HG03064 (cell line): Measurements from ENCODE around the gene LMX1A.

ENCODE experiments used
- ATAC-seq: cut with Tn5 transposase; IDR thresholded peaks from one replicate; pipeline ENCODE4 v1.9.1; 2021; ENCODE audit warnings: low read depth; ENCODE audit not compliant: unreplicated experiment

Gene LMX1A

DNA sequence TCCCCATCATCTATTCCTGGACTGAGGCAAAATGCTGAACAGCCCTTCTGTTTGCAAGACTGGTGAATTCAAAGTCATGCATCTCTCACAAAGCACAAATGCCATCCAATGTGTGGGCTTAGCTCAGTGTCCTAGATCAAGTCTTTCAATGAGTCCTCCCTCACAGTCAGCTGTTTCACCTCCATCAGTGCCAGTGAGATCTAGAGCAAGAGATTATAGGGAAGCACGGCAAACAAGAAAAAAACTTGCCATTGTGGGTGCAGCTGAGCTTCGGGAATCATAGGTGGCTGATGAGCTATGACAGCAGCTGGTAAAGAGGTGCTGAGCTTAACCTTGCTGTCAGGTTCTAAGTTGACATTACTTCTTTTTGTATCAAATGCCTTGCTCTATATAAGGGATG is 130.2 kb downstream of the LMX1A start:
- ATAC-seq = no peak

DNA sequence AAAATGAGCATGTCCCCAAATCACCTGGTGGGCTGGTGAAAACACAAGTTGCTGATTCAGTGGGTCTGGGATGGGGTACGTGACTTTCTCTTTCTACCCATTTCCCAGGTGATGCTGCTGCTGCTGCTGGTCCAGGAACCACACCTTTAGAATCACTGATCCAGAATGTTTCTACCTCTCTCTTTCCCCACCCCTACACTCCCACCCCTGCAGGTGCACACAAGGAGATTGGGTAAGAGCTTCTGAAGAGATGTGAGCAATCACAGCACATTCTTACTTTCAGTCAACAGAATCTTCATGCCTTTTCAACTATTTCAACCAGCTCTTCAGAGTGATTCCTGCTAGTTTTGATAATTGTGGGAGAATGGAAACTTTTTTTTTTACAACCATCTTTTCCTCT is 130.9 kb downstream of the LMX1A start:
- no peak for ATAC-seq

DNA sequence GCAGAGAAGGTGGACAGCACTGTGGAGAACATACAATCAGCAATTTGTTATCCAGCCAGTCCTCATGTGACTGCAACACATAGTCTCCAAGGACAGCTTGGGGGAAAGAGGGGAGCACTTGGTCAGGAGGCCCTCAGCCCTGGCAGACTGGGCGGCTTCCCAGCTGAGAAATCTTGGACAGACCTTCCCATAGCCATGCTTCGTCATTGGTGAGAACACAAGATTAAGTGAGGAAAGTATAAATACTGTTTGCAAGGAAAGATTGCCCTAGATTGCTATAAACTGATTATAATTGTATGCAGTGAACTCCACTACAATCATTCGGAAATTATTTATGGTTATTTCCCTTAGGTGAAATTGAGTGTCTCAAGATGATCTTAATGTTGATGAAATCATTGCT is 131.5 kb downstream of the LMX1A start:
- ATAC-seq = no peak

DNA sequence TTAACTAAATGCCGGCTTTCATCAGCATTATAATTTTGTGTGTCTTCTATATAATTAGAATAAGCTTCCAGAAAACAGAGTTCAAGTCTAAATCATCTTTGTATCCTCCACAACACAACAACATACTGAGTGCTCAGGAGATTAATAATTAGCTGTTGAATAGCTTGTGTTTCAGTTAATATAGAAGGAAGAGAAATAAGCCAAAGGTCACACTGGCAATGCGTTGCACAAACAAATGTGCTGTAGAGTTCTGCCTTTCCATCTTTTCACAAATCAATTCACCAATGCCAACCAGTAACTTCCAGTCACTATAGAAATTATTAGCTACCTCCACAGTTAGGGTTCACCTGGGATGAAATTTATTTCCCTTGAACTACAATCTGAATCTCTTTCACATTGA is 132.0 kb downstream of the LMX1A start:
- no peak for ATAC-seq

DNA sequence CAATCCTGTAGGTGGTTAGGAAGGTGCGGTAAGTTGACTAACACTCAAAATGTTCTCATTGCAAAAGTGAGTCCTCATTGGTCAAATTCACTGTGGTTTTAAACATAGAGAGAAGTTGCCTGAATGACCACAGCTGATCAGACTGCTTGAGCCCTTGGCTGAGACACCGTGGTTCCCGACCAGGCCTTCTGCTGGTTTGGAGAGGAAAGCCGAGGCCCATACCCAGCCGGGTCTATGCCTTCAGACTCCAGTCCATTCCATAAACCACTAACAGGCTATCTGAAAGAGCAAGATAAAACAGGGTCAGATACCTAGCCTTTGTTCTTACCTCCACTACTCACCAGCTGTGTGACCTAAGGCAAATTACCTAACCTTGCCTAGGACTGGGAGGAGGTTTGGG is 133.9 kb downstream of the LMX1A start:
- ATAC-seq = no peak

DNA sequence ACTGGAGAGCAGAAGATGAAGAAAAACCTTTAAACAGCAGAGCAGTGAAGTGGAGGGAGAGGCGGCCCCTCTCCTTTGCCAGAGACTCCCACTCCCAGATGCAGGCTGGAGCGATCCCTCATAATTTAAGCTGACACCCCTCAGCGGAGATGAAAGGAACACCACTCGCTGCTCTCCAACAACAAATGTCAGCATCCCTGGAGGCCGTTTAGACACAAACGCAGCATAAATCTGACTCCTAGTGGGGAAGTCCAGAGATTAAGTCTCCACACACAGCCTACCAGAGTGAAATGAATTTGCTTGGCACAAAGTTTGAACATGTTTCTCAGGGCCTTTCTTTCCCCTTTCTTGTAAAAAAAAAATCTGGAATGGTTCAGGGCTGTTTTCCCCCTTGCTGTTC is 137.8 kb downstream of the LMX1A start:
- no peak for ATAC-seq

DNA sequence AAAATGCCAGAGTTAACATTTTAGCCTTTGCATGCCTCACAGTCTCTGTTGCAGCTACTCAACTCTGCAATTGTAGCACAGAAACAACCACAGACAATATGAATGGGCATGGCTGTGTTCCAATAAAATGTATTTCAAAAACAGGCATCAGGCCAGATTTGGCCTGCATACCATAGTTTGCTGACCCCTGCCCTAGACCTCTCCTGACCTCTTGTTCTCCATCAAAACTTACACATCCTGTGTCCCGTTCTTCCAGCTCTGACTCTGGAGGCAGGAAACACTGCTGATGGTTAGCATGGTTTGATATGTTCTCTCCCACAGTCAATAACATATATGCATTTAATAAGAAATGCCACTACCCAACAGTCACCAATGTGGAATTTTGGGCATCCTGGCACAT is 138.6 kb downstream of the LMX1A start:
- ATAC-seq = no peak

DNA sequence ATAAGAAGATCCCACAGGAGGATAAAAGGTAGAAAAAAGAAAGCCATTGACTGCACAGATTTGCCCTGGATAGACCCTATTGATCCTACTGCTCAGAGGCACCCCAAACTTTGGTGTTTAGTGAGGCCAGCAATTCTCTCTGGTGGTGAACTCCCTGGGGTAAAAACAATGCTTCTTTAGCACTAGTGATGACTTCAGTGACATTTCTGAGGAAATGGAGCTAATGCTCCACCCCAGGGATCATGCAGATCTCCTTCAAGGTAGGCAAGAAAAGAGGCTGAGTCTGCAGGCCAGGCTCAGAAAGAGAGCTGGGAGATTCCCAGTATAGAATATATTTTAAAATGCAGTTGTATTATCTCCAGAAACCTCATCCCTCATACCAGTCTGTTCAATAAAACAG is 140.3 kb downstream of the LMX1A start:
- no peak for ATAC-seq

DNA sequence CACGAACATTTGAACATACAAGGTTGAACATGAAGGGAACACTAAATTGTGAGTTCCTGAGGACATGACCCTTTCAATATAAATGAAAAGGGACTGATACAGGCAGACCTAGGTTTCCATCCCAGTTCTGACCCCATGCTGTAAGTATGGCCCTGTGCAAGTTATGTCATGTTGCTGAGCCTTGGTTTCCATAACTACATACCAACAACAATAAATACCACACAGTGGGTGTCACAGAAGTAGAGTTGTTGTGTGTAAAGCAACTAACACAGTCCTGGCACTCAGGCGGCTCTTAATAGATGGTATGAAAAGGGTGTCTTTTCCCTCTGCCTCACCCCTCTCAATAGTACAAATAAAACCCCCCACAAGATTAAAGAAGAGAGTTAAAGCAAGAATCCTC is 140.8 kb downstream of the LMX1A start:
- no peak for ATAC-seq

DNA sequence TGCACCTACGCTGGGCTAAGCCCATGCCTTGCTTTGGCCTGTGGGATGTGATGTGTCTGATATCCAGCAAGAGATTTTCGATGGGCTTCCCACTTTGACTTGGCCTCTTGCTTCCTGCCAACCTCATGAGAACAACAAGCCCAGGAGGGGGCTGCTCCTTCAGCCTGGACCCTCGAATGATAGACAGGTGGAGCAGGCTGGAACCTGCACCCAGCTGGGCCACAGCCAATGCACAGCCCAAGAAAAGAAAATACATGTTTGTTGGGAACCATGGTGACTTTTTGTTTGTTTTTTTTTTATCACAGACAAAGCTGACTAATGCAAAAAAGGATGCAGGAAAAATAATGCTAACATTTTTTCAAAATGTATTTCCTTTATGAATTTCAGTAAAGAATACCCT is 144.3 kb downstream of the LMX1A start:
- no peak for ATAC-seq

DNA sequence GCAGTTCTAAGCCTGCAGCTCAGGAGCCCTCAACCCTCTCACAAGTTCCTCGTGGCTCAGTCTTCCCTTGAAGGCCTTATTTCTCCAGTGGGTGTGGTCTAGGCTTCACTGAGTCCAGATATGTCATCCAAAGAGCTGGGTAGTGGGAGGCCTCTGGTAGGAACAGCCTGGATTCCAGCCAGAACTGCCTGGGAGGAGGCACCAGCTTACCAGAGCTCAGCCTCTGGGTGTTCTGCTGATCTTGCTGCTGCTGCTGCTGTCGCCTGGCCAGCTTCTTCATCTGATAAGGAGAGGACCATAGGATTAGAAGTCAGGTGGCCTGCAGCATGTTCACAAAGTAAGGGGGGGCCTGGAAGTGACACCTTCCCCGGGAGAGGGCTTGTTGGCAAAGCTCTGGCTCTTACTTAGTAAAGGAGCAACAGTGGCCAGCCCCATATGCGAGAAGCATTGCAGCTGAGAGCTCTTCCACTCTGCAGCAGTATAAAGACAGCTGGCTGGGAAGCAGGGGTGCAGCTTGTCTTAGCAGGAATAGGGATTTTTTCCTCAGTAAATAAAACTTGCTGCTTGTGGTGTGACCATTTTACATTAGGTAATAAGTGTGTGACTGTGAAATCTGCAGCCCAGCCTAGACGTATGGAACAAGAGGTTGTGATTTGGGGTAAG is 148.5 kb downstream of the LMX1A start:
- no peak for ATAC-seq

DNA sequence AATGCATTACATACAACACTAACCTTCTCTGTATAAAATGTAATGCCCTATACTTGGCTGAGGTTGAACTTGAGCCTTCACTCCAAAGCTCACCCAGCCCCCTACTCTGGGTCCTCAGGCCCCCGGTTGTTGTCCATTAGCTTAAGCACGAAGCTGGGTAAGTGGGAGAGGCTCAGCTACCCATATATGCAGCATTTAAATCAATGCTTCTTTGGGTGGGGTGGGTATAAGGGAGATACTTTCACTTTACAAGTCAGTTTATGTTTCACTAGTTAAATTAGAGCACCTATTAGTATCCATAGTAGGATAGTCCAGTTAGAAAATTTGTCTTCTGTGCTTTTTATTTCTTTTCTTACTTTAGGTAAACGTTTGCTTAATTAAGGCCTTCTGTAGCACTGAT is 151.4 kb downstream of the LMX1A start:
- ATAC-seq = no peak

DNA sequence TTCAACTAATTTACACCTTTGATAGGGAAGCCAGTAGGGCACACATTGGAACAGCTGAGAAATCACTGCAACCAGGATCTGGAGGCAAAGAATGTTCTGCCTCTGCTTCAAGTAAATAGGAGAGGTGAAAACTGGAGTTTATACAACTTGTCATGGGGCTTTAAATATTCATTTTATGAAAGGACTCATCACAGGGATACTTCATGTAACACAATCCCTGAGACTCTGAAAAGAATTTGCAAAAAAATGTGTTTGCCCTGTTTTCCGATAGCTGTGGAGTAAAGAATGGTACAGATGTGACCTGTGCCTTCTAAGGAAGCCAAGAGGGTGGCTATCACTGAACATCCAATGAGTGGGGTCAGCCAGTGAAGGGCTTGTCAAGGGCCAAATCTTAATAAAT is 152.0 kb downstream of the LMX1A start:
- ATAC-seq = no peak

DNA sequence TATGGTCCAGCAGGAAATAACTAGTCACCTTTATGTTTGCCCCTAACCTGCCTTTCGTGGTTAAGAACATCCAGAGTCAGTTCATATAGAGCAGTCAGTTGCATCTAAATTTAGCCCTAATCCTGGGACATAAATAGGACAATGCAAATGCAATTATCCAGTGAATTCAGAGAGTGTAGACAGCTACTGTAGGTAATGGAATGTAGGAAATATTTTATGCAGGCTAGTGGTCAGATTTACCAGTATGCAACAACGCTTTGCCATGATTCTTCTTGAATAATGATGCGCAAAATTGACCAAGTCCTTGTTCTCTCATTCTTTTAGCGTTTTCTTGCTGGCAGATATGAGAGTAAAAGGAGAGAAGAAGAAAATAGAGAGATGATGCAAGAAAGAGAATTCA is 165.4 kb downstream of the LMX1A start:
- ATAC-seq = no peak

DNA sequence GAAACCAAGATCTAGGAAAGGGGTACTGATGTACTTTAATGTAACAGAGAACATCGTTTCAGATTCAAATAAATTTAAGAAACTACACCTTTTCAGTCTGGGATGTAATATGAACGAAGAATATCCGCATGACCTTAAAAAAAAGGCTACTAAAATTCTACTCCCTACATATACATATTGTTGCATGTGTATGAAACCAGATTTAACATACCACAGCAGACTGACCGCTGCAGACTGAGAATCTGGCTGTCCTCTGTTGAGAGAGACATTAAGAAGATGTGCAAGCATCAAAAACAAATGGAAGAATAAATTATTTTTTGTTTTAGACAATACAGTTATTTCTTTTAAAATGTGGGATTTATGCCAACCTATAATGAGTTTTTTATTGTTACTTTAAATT is 166.6 kb downstream of the LMX1A start:
- ATAC-seq = no peak

DNA sequence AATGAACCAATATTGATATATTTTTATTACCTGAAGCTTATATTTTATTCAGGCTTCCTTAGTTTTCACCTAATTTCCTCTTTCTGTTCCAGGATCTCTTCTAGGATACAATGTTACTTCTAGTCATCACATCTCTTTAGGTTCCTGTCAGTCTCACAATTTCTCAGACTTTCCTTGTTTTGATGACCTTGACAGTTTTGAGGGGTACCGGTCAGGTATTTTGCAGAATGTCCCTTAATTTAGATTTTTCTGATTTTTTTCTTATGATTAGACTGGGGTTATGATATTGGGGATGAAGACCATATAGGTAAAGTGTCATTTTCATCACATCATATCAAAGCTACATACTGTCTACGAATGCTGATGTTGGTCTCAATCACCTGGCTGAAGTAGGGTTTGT is 167.5 kb downstream of the LMX1A start:
- no peak for ATAC-seq

DNA sequence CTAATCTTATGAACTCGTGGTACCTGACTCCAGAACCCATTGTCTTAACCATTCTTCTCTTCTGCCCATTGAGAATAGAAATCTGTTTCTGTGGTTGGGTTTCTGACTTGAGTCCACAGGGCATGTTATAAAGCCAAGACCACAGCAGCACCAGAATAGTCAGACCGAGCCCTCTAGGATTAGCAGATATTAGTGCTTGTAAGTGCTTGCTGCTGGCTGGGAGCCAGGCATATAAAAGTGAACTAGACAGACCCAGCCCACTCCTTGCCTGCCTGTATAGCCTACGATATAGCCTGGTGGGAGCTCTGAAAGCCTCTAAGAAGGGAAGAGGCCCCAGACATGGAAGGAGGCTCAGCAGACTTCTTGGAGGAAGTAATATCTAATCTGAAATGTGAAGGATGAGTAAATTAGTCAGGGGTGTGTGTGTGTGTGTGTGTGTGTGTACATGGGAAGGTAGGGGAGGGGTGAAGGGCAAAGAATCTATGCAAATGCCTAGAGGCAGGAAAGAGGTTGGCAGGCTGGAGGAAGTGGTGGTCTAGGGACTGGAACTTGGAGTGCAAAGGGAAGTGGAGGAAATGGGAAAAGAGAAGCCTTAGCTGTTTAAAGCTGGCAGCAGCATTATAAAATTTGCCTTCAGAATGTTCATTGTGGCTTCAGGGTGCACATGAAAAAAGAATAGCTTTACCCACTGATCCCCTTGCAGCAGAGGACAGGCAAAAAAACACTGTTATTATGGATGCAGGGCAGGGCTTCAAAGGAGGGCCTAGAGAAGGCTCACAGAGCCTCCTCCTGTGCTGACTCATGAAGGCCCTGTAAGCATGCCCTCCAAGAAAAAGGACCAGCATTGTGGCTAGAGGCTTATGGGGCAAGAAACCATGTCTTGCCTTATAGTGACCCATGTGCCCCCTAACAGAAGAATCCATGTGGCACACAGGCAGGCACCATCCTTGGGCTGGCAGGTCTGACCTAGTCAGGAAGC is 169.2 kb downstream of the LMX1A start:
- no peak for ATAC-seq

DNA sequence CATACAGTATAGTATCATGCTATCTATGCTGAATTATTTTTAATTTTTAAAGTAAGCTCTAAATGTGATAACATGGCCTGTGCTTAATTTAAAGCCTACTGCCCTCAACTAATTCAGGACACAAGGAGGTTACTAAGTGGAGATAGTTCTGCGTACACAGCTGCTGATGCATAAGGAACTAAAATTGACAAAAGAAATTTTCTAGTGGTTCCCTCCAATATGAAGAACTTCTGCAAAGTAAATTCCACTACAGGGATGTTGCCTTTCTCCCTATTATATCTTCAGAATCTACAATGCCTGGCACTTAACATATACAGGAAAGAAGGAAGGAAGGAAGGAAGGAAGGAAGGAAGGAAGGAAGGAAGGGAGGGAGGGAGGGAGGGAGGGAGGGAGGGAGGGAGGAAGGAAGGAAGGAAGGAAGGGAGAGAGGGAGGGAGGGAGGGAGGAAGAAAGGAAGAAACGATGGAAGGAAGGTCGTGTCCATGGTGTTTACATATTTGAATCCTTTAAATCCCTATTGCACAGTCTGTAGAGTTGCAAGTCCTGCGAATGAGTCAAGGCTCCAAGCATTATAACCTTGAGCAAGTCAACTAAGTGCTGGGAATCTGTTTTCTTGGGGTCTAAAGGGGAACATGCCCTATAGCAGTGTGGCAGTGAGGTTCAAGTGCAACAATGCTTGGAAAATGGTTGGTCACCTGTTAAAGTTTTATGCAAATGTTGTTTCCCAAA is 171.2 kb downstream of the LMX1A start:
- ATAC-seq = no peak

DNA sequence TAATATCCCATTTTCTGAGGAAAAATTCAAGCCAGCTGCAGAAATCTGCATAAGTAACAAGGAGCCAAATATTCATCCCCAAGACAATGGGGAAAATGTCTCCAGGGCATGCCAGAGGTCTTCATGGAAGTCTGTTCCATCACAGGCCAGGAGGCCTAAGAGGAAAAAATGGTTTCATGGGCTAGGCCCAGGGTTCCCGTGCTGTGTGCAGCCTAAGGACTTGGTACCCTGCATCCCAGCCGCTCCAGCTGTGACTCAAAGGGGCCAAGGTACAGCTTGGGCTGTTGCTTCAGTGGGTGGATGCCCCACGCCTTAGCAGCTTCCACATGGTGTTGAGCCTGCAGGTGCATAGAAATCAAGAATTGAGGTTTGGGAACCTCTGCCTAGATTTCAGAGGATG is 173.5 kb downstream of the LMX1A start:
- ATAC-seq = no peak

DNA sequence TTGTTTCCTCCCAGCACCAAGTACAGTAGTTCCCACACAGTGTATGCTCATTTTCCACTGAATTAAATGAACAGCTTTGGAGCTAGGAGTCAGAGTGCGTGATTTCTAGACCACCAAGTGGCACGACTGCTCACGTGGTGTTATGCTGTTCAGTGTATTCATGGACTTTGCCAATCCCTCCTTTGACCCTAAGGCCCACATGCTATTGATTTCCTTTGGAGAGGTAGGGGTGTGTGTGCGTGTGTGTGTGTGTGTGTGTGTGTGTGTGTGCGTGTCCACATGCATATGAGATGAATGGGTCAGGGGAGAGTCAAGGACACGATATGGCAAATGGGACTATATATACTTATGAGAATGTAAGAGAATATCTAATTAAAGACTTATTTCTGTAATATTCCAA is 177.2 kb downstream of the LMX1A start:
- no peak for ATAC-seq

DNA sequence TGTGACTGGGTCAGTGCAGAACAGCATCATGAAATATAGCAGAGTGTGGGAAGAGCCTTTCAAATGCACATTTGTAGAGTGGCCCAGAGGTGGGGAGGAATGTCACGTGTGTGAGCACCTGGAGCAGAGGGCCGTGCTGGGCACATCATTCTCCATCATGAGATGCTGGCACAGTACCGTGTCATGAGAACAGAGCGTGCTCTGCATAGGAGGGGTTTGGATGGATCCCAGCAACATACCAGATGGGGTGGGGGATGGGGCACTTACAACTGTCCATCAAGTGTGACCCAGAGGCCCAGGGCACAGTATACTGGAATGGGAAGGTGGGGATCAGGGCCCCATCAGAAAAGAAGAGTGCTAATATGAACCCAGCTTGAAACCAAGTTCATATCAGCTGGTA is 182.0 kb downstream of the LMX1A start:
- ATAC-seq = no peak
